Neural progenitor cell (in vitro differentiated cells): Measurements from ENCODE around the gene ASB8. TPM values are rescaled to one million over a fixed set of nuclear protein-coding genes. Genes with fewer than 3 reads are reported as not detected.

Experiments
- DNase-seq: peaks from one replicate; pipeline ENCODE4 v3.0.0-alpha.2; 2016; ENCODE audit warnings: low spot score
- H2AFZ ChIP-seq: fragments of 200-600 bp; sonication (generic); replicated peaks from 2 replicates; pipeline ENCODE4 v1.6.1; 2016; ENCODE audit warnings: antibody characterized with exemption
- H3F3A ChIP-seq: fragments of 200-600 bp; sonication (generic); 2 replicates; pipeline ENCODE4 v1.6.1; 2016; ENCODE audit warnings: antibody characterized with exemption, low read depth
- H3K27ac ChIP-seq: fragments of 200-600 bp; sonication (generic); 2 replicates; pipeline ENCODE4 v1.5.1; 2016; ENCODE audit warnings: mild to moderate bottlenecking
- H3K27me3 ChIP-seq: fragments of 200-600 bp; sonication (generic); 2 replicates; pipeline ENCODE4 v1.6.1; 2016; ENCODE audit warnings: mild to moderate bottlenecking, moderate library complexity
- H3K36me3 ChIP-seq: fragments of 200-600 bp; sonication (generic); 2 replicates; pipeline ENCODE4 v1.5.1; 2016
- H3K4me1 ChIP-seq: fragments of 200-600 bp; sonication (generic); 2 replicates; pipeline ENCODE4 v1.6.1; 2016; ENCODE audit warnings: mixed run types
- H3K4me2 ChIP-seq: fragments of 200-600 bp; sonication (generic); 2 replicates; pipeline ENCODE4 v1.6.1; 2016
- H3K4me3 ChIP-seq: fragments of 200-600 bp; sonication (generic); 2 replicates; pipeline ENCODE4 v1.5.1; 2016
- H3K79me2 ChIP-seq: fragments of 200-600 bp; sonication (generic); 2 replicates; pipeline ENCODE4 v1.6.1; 2016; ENCODE audit warnings: low read depth
- H3K9ac ChIP-seq: fragments of 200-600 bp; sonication (generic); 2 replicates; pipeline ENCODE4 v1.6.1; 2016
- H3K9me3 ChIP-seq: fragments of 200-600 bp; sonication (generic); 2 replicates; pipeline ENCODE4 v1.5.1; 2016; ENCODE audit warnings: low read depth
- H4K20me1 ChIP-seq: fragments of 200-600 bp; sonication (generic); 2 replicates; pipeline ENCODE4 v1.6.1; 2016; ENCODE audit warnings: low read depth
- H3K27ac Mint-ChIP-seq: 3 replicates; pipeline ENCODE4 v1.8.0; 2021; ENCODE audit warnings: mixed read lengths
- H3K27me3 Mint-ChIP-seq: 2 replicates; pipeline ENCODE4 v1.8.0; 2022; ENCODE audit warnings: low read depth, mild to moderate bottlenecking, inconsistent platforms, moderate library complexity, mixed read lengths; ENCODE audit not compliant: insufficient read depth
- H3K36me3 Mint-ChIP-seq: 3 replicates; pipeline ENCODE4 v1.8.0; 2021; ENCODE audit warnings: mixed read lengths
- H3K4me1 Mint-ChIP-seq: 3 replicates; pipeline ENCODE4 v1.8.0; 2021; ENCODE audit warnings: mixed read lengths
- H3K4me3 Mint-ChIP-seq: 3 replicates; pipeline ENCODE4 v1.8.0; 2021; ENCODE audit warnings: mild to moderate bottlenecking, moderate library complexity, mixed read lengths
- H3K9me3 Mint-ChIP-seq: 3 replicates; pipeline ENCODE4 v1.8.0; 2020; ENCODE audit warnings: mixed read lengths
- EZH2 ChIP-seq: fragments of 200-600 bp; sonication (generic); IDR thresholded peaks from 2 replicates; pipeline ENCODE4 v1.6.1; 2017; ENCODE audit warnings: antibody characterized with exemption, mild to moderate bottlenecking, moderate library complexity
- EZH2phosphoT487 ChIP-seq: fragments of 200-600 bp; sonication (generic); IDR thresholded peaks from 2 replicates; pipeline ENCODE4 v1.6.1; 2017; ENCODE audit warnings: antibody characterized with exemption
- microRNA-seq: library from miRNA; unstranded; fragments of <30 nt; microRNA quantifications from one replicate; pipeline ENCODE4, GENCODE V29; 2016
- small RNA-seq: library from RNA; depleted of rRNA; stranded (forward); fragments of <200 nt; gene quantifications from one replicate; pipeline ENCODE3, GENCODE V24; 2015
- total RNA-seq: library from RNA; depleted of rRNA; stranded (reverse); fragments of >200 nt; gene quantifications from 2 replicates; pipeline ENCODE4 v1.2.3, GENCODE V29; 2015; ENCODE audit warnings: low replicate concordance
- TF ChIP-seq, protein P1 (sequence below): fragments of 200-600 bp; sonication (generic); IDR thresholded peaks from 2 replicates; pipeline ENCODE4 v1.5.1; 2017; ENCODE audit warnings: antibody characterized with exemption, mild to moderate bottlenecking

Gene ASB8
- total RNA-seq, 1 donor from 2014 or later = 4.2 TPM

GRCh38 chr12:48105867-48106680 lies 51.2 kb downstream of the ASB8 start, which contains the start of gene SENP1:
Gene SENP1, minus strand, starts transcription at chr12:48106079. Its CDS starts 4,607 bp downstream, at chr12:48101472.
- H3K36me3 Mint-ChIP-seq = no peaks in the 10 kb centered on the region
- peaks cover 27% of the 10 kb centered on the region for H3K4me1 Mint-ChIP-seq
- no peaks in the 10 kb centered on the region for H4K20me1 ChIP-seq
- H3K27me3 Mint-ChIP-seq = no peaks in the 10 kb centered on the region
- H3K9me3 ChIP-seq = no peaks in the 10 kb centered on the region
- peaks cover 22% of the 10 kb centered on the region for H3F3A ChIP-seq
- peak within 1 kb of the TSS; percentile 98 for H3K27ac ChIP-seq
- peak; percentile 90 for DNase-seq
- H3K9me3 Mint-ChIP-seq = no peaks in the 10 kb centered on the region
- H3K27ac Mint-ChIP-seq = peak within 1 kb of the TSS; percentile 98
- peaks cover 31% of the 10 kb centered on the region for H3K27me3 ChIP-seq
- H3K4me2 ChIP-seq = peak within 1 kb of the TSS; percentile 98
- H3K4me3 Mint-ChIP-seq = peak within 1 kb of the TSS; percentile 96
- H3K4me1 ChIP-seq = peaks cover 24% of the 10 kb centered on the region
- H3K9ac ChIP-seq = peak within 1 kb of the TSS; percentile 65
- peak within 1 kb of the TSS; percentile 80 for H2AFZ ChIP-seq
- TF ChIP-seq EZH2phosphoT487 (peak; percentile 42), EZH2 (peak; percentile 30)
- TF ChIP-seq, protein P1, sequence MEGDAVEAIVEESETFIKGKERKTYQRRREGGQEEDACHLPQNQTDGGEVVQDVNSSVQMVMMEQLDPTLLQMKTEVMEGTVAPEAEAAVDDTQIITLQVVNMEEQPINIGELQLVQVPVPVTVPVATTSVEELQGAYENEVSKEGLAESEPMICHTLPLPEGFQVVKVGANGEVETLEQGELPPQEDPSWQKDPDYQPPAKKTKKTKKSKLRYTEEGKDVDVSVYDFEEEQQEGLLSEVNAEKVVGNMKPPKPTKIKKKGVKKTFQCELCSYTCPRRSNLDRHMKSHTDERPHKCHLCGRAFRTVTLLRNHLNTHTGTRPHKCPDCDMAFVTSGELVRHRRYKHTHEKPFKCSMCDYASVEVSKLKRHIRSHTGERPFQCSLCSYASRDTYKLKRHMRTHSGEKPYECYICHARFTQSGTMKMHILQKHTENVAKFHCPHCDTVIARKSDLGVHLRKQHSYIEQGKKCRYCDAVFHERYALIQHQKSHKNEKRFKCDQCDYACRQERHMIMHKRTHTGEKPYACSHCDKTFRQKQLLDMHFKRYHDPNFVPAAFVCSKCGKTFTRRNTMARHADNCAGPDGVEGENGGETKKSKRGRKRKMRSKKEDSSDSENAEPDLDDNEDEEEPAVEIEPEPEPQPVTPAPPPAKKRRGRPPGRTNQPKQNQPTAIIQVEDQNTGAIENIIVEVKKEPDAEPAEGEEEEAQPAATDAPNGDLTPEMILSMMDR = peak; percentile 19
- peak within 1 kb of the TSS; percentile 90 for H3K4me3 ChIP-seq
- H3K36me3 ChIP-seq = no peaks in the 10 kb centered on the region
- H3K79me2 ChIP-seq = peaks cover 45% of the 10 kb centered on the region

DNA sequence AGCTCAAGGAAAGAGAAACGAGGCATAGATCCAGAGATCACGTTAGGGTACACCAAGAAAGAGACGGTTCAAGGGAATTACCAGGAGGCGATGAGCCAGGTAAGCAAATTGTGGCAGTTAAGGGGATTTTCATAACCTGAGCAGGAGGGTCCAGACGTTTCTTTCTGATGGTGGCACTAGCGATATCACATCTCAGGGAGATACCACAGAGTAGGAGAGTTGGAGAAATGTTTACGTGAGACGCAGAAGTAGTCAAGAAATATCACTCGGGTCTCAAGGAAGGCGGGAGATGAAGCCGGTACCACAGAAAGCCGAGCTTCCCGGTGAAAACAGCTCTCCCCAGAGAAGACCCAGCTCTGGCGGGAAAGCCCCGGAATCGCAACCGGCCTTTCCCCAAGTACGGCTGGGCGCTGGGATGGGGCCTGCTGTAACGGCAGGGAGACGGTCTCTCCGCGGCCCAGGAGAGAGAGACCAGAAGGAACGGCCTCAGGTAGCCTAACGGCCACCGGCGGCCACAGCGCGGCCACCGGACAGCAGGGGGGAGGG lies 51.9 kb downstream of the ASB8 start:
- Mint-ChIP-seq H3K27me3 (no peaks in the 10 kb centered on the region), H3K9me3 (no peaks in the 10 kb centered on the region), H3K27ac (peak overlapping the region; percentile 94), H3K36me3 (no peaks in the 10 kb centered on the region), H3K4me3 (peak overlapping the region; percentile 96), H3K4me1 (peaks cover 27% of the 10 kb centered on the region)
- Histone ChIP-seq H3K79me2 (peaks cover 52% of the 10 kb centered on the region), H3K27ac (peak overlapping the region; percentile 98), H3F3A (peaks cover 22% of the 10 kb centered on the region), H4K20me1 (no peaks in the 10 kb centered on the region), H3K4me1 (peaks cover 24% of the 10 kb centered on the region), H3K27me3 (peaks cover 27% of the 10 kb centered on the region), H2AFZ (peak overlapping the region; percentile 80), H3K4me3 (peak overlapping the region; percentile 90), H3K9me3 (no peaks in the 10 kb centered on the region), H3K36me3 (no peaks in the 10 kb centered on the region), H3K9ac (peak overlapping the region; percentile 65), H3K4me2 (peak overlapping the region; percentile 98)
- no peak for TF ChIP-seq EZH2phosphoT487
- TF ChIP-seq, protein P1 = no peak
- TF ChIP-seq EZH2 = no peak
- peak; percentile 14 for DNase-seq

- TF ChIP-seq, protein P1 = no peak
- no peak for TF ChIP-seq EZH2
- no peak for TF ChIP-seq EZH2phosphoT487
- peaks cover 60% of the 10 kb centered on the region for H3K79me2 ChIP-seq
- no peaks in the 10 kb centered on the region for H3K36me3 ChIP-seq
- no peaks in the 10 kb centered on the region for H3K36me3 Mint-ChIP-seq
- H3K4me1 Mint-ChIP-seq = peaks cover 27% of the 10 kb centered on the region
- H3K27me3 Mint-ChIP-seq = no peaks in the 10 kb centered on the region
- H4K20me1 ChIP-seq = peaks cover 4% of the 10 kb centered on the region
- H3K27ac ChIP-seq = no peak overlapping the region
- H3K27me3 ChIP-seq = peaks cover 18% of the 10 kb centered on the region
- H3K4me1 ChIP-seq = peaks cover 24% of the 10 kb centered on the region
- peak overlapping the region; percentile 96 for H3K4me3 Mint-ChIP-seq
- H3K9me3 ChIP-seq = no peaks in the 10 kb centered on the region
- H3F3A ChIP-seq = peaks cover 22% of the 10 kb centered on the region
- no peak overlapping the region for H2AFZ ChIP-seq
- no peaks in the 10 kb centered on the region for H3K9me3 Mint-ChIP-seq
- peak overlapping the region; percentile 65 for H3K9ac ChIP-seq
- no peak for DNase-seq
- H3K4me3 ChIP-seq = peak overlapping the region; percentile 90
- peak overlapping the region; percentile 98 for H3K4me2 ChIP-seq
- H3K27ac Mint-ChIP-seq = peak overlapping the region; percentile 27
These were observed 52.8 kb downstream of the ASB8 start for GRCh38 chr12:48104531-48104930.

Small RNA genes lying within 50 kb of the gene (microRNA-seq; reads per million reads assigned to microRNA genes)
- gene MIR6505 = 3.6 reads per million, percentile 18 among the genes with 10 or more reads in this experiment

Small RNA genes lying within 50 kb of the gene (small RNA-seq; reads per million reads assigned to genes)
- 0.07 reads per million for gene MIR6505

Other genes with a start within 250 kb of the ASB8 start
- gene TMEM106C, start 193.9 kb downstream of the ASB8 start, total RNA-seq = 87.5 and 115 TPM in 2 replicates
- 69.1 and 330 TPM in 2 replicates for gene COL2A1, start 153.0 kb downstream of the ASB8 start, total RNA-seq
- 37.6 and 89.9 TPM in 2 replicates for gene SENP1, start 51.4 kb downstream of the ASB8 start, total RNA-seq
- 128 and 161 TPM in 2 replicates for gene PFKM, start 38.2 kb downstream of the ASB8 start, total RNA-seq
- gene CCDC184, start 26.1 kb upstream of the ASB8 start, total RNA-seq = 0.28 and 1.1 TPM in 2 replicates
- gene OR10AD1, start 45.8 kb upstream of the ASB8 start, total RNA-seq = not detected in 2 replicates
- 13.3 and 21.7 TPM in 2 replicates for gene ZNF641, start 193.4 kb upstream of the ASB8 start, total RNA-seq